Osteoblast (primary cell): ENCODE measurements around the gene MPZL1. TPM values are rescaled to one million over a fixed set of nuclear protein-coding genes. Genes with fewer than 3 reads are reported as not detected.

Experiments
- DNase-seq: peaks from one replicate; pipeline ENCODE4 v3.0.0; 2011; ENCODE audit warnings: low spot score, mixed read lengths; ENCODE audit not compliant: insufficient read length; ENCODE audit errors: missing footprints
- H2AFZ ChIP-seq: 2 replicates; pipeline ENCODE4 v1.6.0; 2011; ENCODE audit warnings: mild to moderate bottlenecking, low read length
- H3K27ac ChIP-seq: 2 replicates; pipeline ENCODE4 v1.5.1; 2011; ENCODE audit warnings: mild to moderate bottlenecking, low read depth, low read length, moderate library complexity
- H3K27me3 ChIP-seq: 2 replicates; pipeline ENCODE4 v1.6.0; 2012; ENCODE audit warnings: mild to moderate bottlenecking, control low read depth, inconsistent platforms, low read length, moderate library complexity; ENCODE audit not compliant: insufficient read depth
- H3K36me3 ChIP-seq: 2 replicates; pipeline ENCODE4 v1.5.1; 2011; ENCODE audit warnings: mild to moderate bottlenecking, low read length, control low read depth, moderate library complexity; ENCODE audit not compliant: insufficient read depth
- H3K4me1 ChIP-seq: 2 replicates; pipeline ENCODE4 v1.5.1; 2011; ENCODE audit warnings: mild to moderate bottlenecking, low read length, control low read depth, moderate library complexity; ENCODE audit not compliant: insufficient read depth
- H3K4me2 ChIP-seq: 2 replicates; pipeline ENCODE4 v1.6.0; 2011; ENCODE audit warnings: mild to moderate bottlenecking, low read length; ENCODE audit not compliant: insufficient read depth
- H3K4me3 ChIP-seq: fragments of 200-600 bp; sonication (generic); 3 replicates; pipeline ENCODE4 v1.5.1; 2012; ENCODE audit warnings: mild to moderate bottlenecking, low read length, inconsistent platforms; ENCODE audit not compliant: insufficient read depth
- H3K79me2 ChIP-seq: 2 replicates; pipeline ENCODE4 v1.6.0; 2012; ENCODE audit warnings: mild to moderate bottlenecking, low read length, control low read depth, inconsistent platforms; ENCODE audit not compliant: insufficient read depth
- H3K9me3 ChIP-seq: 2 replicates; pipeline ENCODE4 v1.5.1; 2011; ENCODE audit warnings: low read depth, low read length, control low read depth
- H4K20me1 ChIP-seq: 2 replicates; pipeline ENCODE4 v1.6.0; 2012; ENCODE audit warnings: mild to moderate bottlenecking, low read length, control low read depth; ENCODE audit not compliant: insufficient read depth
- CTCF ChIP-seq: IDR thresholded peaks from 2 replicates; pipeline ENCODE4 v1.5.1; 2011; ENCODE audit warnings: mild to moderate bottlenecking, low read depth, low read length, moderate library complexity; ENCODE audit errors: extremely low read depth
- total RNA-seq: library from RNA; depleted of rRNA; stranded (reverse); fragments of >200 nt; gene quantifications from 2 replicates; pipeline ENCODE4 v1.2.3, GENCODE V29; 2012

Gene MPZL1
- total RNA-seq, 1 donor: 189 TPM

DNA sequence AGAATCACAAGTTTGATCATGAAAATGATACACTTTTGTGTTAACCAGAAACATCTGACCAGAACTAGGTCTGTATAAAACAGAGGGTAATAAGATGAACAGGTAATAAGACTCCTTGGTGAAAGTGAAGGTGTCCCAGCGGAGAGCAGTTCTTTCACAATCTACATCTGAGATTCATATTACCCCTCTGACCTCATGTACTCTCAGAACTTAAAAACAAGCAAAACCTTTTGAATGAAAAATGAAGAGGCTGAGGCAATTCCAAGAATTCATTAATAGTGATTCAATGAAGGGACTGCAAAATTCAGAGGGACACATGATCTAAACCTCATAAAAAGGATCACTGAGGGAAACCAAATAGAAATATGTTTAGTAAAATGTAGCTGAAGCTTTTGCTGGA is 10.9 kb upstream of the MPZL1 start:
- no peak overlapping the region for H3K27ac ChIP-seq
- peaks cover 9% of the 10 kb centered on the region for H3K4me1 ChIP-seq
- no peaks in the 10 kb centered on the region for H4K20me1 ChIP-seq
- DNase-seq: no peak
- no peak overlapping the region for H2AFZ ChIP-seq
- H3K27me3 ChIP-seq: peaks cover 15% of the 10 kb centered on the region
- H3K4me2 ChIP-seq: no peak overlapping the region
- H3K4me3 ChIP-seq: no peak overlapping the region
- no peak for TF ChIP-seq CTCF
- H3K36me3 ChIP-seq: no peaks in the 10 kb centered on the region
- H3K9me3 ChIP-seq: no peaks in the 10 kb centered on the region
- no peaks in the 10 kb centered on the region for H3K79me2 ChIP-seq

DNA sequence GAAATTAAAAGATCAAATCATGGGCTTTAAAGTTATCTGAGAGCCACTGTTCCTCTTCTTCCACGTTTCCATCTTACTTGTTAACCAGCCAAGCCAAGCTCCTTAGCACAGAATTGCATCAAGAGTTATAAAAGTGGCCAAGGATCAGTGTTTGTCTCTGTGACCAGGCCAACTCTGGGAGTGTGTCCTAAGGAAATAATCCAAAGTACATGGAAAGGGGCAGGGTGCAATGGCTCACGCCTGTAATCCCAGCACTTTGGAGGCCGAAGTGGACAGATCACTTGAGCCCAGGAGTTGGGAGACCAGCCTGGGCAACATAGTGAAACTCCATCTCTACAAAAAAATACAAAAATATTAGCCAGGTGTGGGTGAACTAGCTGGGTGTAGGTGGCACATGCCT is 10.0 kb upstream of the MPZL1 start:
- DNase-seq: no peak
- Histone ChIP-seq H4K20me1 (no peaks in the 10 kb centered on the region), H3K27me3 (peaks cover 8% of the 10 kb centered on the region), H3K79me2 (no peaks in the 10 kb centered on the region), H3K4me3 (no peak overlapping the region), H3K4me1 (peaks cover 9% of the 10 kb centered on the region), H3K9me3 (no peaks in the 10 kb centered on the region), H3K36me3 (no peaks in the 10 kb centered on the region), H2AFZ (no peak overlapping the region), H3K27ac (no peak overlapping the region), H3K4me2 (no peak overlapping the region)
- TF ChIP-seq CTCF: no peak

DNA sequence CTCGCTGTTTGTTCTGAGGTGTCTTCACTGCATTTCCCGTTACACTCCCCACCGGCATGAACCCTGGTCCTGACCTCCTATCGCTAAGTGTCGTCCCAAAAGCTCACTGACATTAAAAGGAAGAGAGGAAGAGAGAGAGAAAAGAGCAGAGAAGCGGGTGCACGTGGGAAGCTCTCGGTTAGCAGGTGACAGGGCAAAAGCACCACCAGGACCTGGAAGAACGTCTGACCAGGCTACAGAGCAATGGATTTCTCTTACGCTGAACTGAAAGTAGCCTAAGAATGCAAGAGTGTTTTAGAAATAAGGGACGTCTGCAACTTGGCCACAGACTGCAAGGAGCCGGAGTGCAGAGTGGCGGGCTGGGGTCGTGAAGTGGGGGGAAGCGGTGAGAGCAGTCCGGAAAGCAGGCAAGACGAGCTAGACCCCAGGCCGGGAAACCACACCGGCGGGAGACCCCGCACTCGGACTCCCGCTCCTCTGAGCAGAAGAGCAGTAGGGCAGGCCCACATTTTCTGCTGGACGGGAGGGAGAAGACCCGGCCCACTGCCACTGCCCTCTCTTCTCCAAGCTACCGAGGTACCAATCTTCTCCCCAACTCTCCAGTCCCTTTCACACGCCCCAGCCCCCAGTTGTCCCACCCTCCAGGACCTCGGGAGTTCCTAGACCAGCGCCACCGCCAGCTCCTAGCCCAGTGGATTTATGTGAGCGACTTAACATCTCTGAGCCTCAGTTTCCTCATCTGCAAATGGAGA is 8.3 kb upstream of the MPZL1 start:
- H3K9me3 ChIP-seq: no peaks in the 10 kb centered on the region
- no peaks in the 10 kb centered on the region for H3K36me3 ChIP-seq
- no peak for DNase-seq
- H4K20me1 ChIP-seq: no peaks in the 10 kb centered on the region
- H3K79me2 ChIP-seq: no peaks in the 10 kb centered on the region
- TF ChIP-seq CTCF: no peak
- H3K27me3 ChIP-seq: peaks cover 3% of the 10 kb centered on the region
- peaks cover 9% of the 10 kb centered on the region for H3K4me1 ChIP-seq
- H3K4me2 ChIP-seq: peak overlapping the region; percentile 100
- H3K4me3 ChIP-seq: peak overlapping the region; percentile 86
- H3K27ac ChIP-seq: peak overlapping the region; percentile 78
- peak overlapping the region; percentile 96 for H2AFZ ChIP-seq

- no peak for TF ChIP-seq CTCF
- peak; percentile 90 for DNase-seq
Measured at GRCh38 chr1:167714098-167714438, 7.7 kb upstream of the MPZL1 start.

More at GRCh38 chr1:167714098-167714438, 7.7 kb upstream of the MPZL1 start:
- H3K4me1 ChIP-seq: peaks cover 5% of the 10 kb centered on the region
- no peaks in the 10 kb centered on the region for H3K9me3 ChIP-seq
- peak overlapping the region; percentile 96 for H2AFZ ChIP-seq
- H3K36me3 ChIP-seq: no peaks in the 10 kb centered on the region
- peak overlapping the region; percentile 86 for H3K4me3 ChIP-seq
- peaks cover 3% of the 10 kb centered on the region for H3K27me3 ChIP-seq
- H3K79me2 ChIP-seq: no peaks in the 10 kb centered on the region
- H4K20me1 ChIP-seq: no peaks in the 10 kb centered on the region
- H3K4me2 ChIP-seq: peak overlapping the region; percentile 100
- peak overlapping the region; percentile 78 for H3K27ac ChIP-seq
